ENCODE results near the gene MB.

GRCh38 chr22:35582861-35583670 lies 34.1 kb downstream of the MB start:
- TF ChIP-seq POLR2A (IDR thresholded peaks at IDR 0.05): no peak
- peak; percentile 42 for TF ChIP-seq POLR2AphosphoS5 (IDR thresholded peaks at IDR 0.05)
- TF ChIP-seq, protein P1, sequence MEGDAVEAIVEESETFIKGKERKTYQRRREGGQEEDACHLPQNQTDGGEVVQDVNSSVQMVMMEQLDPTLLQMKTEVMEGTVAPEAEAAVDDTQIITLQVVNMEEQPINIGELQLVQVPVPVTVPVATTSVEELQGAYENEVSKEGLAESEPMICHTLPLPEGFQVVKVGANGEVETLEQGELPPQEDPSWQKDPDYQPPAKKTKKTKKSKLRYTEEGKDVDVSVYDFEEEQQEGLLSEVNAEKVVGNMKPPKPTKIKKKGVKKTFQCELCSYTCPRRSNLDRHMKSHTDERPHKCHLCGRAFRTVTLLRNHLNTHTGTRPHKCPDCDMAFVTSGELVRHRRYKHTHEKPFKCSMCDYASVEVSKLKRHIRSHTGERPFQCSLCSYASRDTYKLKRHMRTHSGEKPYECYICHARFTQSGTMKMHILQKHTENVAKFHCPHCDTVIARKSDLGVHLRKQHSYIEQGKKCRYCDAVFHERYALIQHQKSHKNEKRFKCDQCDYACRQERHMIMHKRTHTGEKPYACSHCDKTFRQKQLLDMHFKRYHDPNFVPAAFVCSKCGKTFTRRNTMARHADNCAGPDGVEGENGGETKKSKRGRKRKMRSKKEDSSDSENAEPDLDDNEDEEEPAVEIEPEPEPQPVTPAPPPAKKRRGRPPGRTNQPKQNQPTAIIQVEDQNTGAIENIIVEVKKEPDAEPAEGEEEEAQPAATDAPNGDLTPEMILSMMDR (IDR thresholded peaks at IDR 0.05): peak; percentile 85 to 94 (median 94)

All from prostate gland (tissue), 2 donors.